ENCODE measurements around the gene INPP4B.

DNA sequence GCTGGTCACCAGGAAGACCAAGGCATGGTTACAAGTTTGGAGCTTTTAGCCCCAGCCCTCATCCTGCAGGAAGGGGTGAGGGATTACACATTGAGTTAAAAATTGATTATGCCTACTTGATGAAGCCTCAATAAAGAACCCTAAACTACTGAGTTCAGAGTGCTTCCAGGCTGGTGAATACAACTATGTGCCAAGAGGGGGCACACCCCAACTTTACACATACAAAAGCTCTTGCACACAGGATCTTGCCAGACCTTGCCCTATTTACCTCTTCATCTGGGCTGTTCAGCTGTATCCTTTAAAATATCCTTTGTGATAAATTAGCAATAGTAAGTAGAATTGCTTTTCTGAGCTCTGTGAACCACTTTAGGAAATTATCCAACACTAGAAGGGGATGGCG, 489.3 kb downstream of the INPP4B start:
- TF ChIP-seq, protein P1, sequence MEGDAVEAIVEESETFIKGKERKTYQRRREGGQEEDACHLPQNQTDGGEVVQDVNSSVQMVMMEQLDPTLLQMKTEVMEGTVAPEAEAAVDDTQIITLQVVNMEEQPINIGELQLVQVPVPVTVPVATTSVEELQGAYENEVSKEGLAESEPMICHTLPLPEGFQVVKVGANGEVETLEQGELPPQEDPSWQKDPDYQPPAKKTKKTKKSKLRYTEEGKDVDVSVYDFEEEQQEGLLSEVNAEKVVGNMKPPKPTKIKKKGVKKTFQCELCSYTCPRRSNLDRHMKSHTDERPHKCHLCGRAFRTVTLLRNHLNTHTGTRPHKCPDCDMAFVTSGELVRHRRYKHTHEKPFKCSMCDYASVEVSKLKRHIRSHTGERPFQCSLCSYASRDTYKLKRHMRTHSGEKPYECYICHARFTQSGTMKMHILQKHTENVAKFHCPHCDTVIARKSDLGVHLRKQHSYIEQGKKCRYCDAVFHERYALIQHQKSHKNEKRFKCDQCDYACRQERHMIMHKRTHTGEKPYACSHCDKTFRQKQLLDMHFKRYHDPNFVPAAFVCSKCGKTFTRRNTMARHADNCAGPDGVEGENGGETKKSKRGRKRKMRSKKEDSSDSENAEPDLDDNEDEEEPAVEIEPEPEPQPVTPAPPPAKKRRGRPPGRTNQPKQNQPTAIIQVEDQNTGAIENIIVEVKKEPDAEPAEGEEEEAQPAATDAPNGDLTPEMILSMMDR (IDR thresholded peaks at IDR 0.05) = no peak
- no peak for TF ChIP-seq POLR2A (IDR thresholded peaks at IDR 0.05)

All from uterus (tissue), 2 donors.